ENCODE measurements around the gene TMEM186. TPM values are rescaled to one million over a fixed set of nuclear protein-coding genes. Genes with fewer than 3 reads are reported as not detected.

TMEM186 gene
- total and polyA plus RNA-seq, 2 of the 8 experiments (the other 6 are each of a cell fraction or from before 2014, with no cell fraction given) = 13.1 TPM

DNA sequence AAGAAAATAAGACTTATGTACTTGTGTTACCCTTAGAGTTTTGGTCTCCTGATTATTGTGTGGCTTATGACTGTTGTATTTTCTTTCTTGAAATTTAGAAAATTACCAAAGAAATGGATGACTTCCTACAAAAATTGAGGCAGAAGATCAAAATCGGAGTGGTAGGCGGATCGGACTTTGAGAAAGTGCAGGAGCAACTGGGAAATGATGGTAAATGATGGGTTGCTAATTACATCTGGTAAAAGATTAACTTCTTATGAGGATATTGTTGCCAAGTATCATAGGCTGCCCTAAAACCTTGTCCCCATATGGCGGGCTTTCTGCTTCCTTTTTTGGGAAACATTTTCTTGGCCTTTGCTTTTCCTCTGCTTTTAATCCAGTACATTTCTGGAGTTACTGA lies 4.3 kb upstream of the TMEM186 start:
- H3K9ac ChIP-seq (replicated peaks in 1 of 4; ENCODE audit: extremely low read depth in 1 of 4, low read depth in 3 of 4, low read length in 3 of 4) = no peak overlapping the region
- peaks cover 2% of the 10 kb centered on the region; the same call in 1 of the 2 replicates for H3K79me1 ChIP-seq (ENCODE audit: low read depth, low read length)
- FAIRE-seq = no peak
- H4K91ac ChIP-seq (replicated peaks; ENCODE audit: insufficient read length, low read length) = no peak overlapping the region
- CTCF ChIA-PET (ENCODE audit: partially characterized antibody) = interaction anchor here (1.0 to 2.0 kb wide), 3 partner anchors 9 to 64 kb away, joined by 3 to 6 read pairs (median 3); no protein-coding TSS in a partner anchor
- H3K36me3 ChIP-seq (ENCODE audit: control insufficient read depth in 2 of 4, insufficient read depth in 4 of 4, low read length in 3 of 4) = peaks cover 16 to 47% (median 38%) of the 10 kb centered on the region in 4 experiments
- H3K56ac ChIP-seq (replicated peaks; ENCODE audit: insufficient read length, low read depth, low read length) = no peak overlapping the region
- no peak overlapping the region for H2AFZ ChIP-seq (ENCODE audit: low read length)
- H4K8ac ChIP-seq (ENCODE audit: extremely low read depth, insufficient read depth, low read length) = no peak overlapping the region
- no peaks in the 10 kb centered on the region for H3K27me3 ChIP-seq (replicated peaks in 1 of 4; ENCODE audit: control insufficient read depth in 3 of 4, extremely low read depth in 1 of 4, insufficient read depth in 3 of 4, low read length in 3 of 4)
- H3K23ac ChIP-seq (ENCODE audit: insufficient read length) = no peak overlapping the region
- H3K4ac ChIP-seq (replicated peaks; ENCODE audit: insufficient read length, low read depth, low read length) = no peak overlapping the region
- H2BK15ac ChIP-seq (ENCODE audit: low read length) = no peak overlapping the region
- H3K4me1 ChIP-seq (replicated peaks in 1 of 4; ENCODE audit: control insufficient read depth in 3 of 4, insufficient read depth in 4 of 4, low read length in 3 of 4) = peaks cover 0 to 7% (median 2%) of the 10 kb centered on the region in 4 experiments; a peak in 3 of 7 replicates
- H4K20me1 ChIP-seq (replicated peaks in 1 of 2; ENCODE audit: control insufficient read depth in 1 of 2, insufficient read depth in 2 of 2, low read length in 2 of 2) = peaks cover 2 to 5% of the 10 kb centered on the region in 2 experiments
- H3K14ac ChIP-seq (ENCODE audit: insufficient read length) = no peak overlapping the region
- no peak overlapping the region for H3K27ac ChIP-seq (ENCODE audit: low read depth, low read length)
- H3K79me2 ChIP-seq (ENCODE audit: control insufficient read depth in 1 of 2, insufficient read depth in 2 of 2, low read length in 2 of 2) = peaks cover 12 to 57% of the 10 kb centered on the region in 2 experiments
- no peak overlapping the region for H2BK20ac ChIP-seq (ENCODE audit: low read length)
- no peak overlapping the region for H2BK5ac ChIP-seq (ENCODE audit: low read depth, low read length)
- peaks cover 13% of the 10 kb centered on the region; the same call in 1 of the 2 replicates for H3K23me2 ChIP-seq (ENCODE audit: low read depth, low read length)
- POLR2A ChIA-PET (ENCODE audit: partially characterized antibody) = interaction anchor here (1.0 to 1.6 kb wide), 3 partner anchors 18 to 131 kb away, joined by 3 to 7 read pairs (median 3); no protein-coding TSS in a partner anchor
- no peak overlapping the region for H2BK120ac ChIP-seq (replicated peaks; ENCODE audit: low read depth, low read length)
- H4K5ac ChIP-seq (ENCODE audit: insufficient read length, low read depth, low read length) = no peak overlapping the region
- no peaks in the 10 kb centered on the region for H3K9me3 ChIP-seq (ENCODE audit: insufficient read depth in 2 of 2, low read depth in 1 of 2, low read length in 1 of 2)
- H2AK5ac ChIP-seq (ENCODE audit: low read depth, low read length) = no peak overlapping the region
- no peak overlapping the region for H3K4me3 ChIP-seq (ENCODE audit: extremely low read depth in 1 of 4, insufficient read depth in 2 of 4, low read depth in 3 of 4, low read length in 4 of 4)
- 96% methylated on average over 4 of the region's 4 CpGs; no CpG with 5 or more reads in 1 of the 2 experiments for WGBS, 2 experiments (ENCODE audit: extremely low coverage in 1 of 2, insufficient coverage in 1 of 2, insufficient read length in 1 of 2, insufficient replicate concordance in 2 of 2, low coverage in 1 of 2, low lambda C conversion rate in 2 of 2, missing lambda C conversion rate in 1 of 2)
- no peak overlapping the region for H3K4me2 ChIP-seq (ENCODE audit: insufficient read depth in 1 of 2, low read depth in 2 of 2, low read length in 2 of 2)
- no peak for DNase-seq (ENCODE audit: low read depth in 1 of 2, low spot score in 2 of 2)
- no peak overlapping the region for H2BK12ac ChIP-seq (ENCODE audit: low read depth, low read length)
- H3K18ac ChIP-seq (ENCODE audit: extremely low read depth, low read length) = no peak overlapping the region
- TF ChIP-seq, protein P1, sequence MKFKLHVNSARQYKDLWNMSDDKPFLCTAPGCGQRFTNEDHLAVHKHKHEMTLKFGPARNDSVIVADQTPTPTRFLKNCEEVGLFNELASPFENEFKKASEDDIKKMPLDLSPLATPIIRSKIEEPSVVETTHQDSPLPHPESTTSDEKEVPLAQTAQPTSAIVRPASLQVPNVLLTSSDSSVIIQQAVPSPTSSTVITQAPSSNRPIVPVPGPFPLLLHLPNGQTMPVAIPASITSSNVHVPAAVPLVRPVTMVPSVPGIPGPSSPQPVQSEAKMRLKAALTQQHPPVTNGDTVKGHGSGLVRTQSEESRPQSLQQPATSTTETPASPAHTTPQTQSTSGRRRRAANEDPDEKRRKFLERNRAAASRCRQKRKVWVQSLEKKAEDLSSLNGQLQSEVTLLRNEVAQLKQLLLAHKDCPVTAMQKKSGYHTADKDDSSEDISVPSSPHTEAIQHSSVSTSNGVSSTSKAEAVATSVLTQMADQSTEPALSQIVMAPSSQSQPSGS (IDR thresholded peaks at IDR 0.05; ENCODE audit: low read length) = no peak
- TF ChIP-seq PHF8 (conservative IDR thresholded peaks at IDR 0.05; ENCODE audit: low read depth, low read length) = no peak
- TF ChIP-seq YY1 (IDR thresholded peaks at IDR 0.05; ENCODE audit: low read depth, low read length) = no peak
- no peak for TF ChIP-seq SUZ12 (IDR thresholded peaks at IDR 0.05; ENCODE audit: low read length)
- no peak for TF ChIP-seq BRCA1 (IDR thresholded peaks at IDR 0.05; ENCODE audit: low read depth, low read length)
- TF ChIP-seq, protein P2, sequence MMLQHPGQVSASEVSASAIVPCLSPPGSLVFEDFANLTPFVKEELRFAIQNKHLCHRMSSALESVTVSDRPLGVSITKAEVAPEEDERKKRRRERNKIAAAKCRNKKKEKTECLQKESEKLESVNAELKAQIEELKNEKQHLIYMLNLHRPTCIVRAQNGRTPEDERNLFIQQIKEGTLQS (IDR thresholded peaks at IDR 0.05; ENCODE audit: insufficient read depth, low read depth, low read length) = no peak
- no peak for TF ChIP-seq SAP30 (IDR thresholded peaks at IDR 0.05; ENCODE audit: insufficient read depth, insufficient replicate concordance, low read length)
- TF ChIP-seq ASH2L (IDR thresholded peaks at IDR 0.05; ENCODE audit: low read length) = no peak
- TF ChIP-seq EZH2 (IDR thresholded peaks at IDR 0.05; ENCODE audit: low read depth, low read length, severe bottlenecking) = no peak
- TF ChIP-seq GTF2F1 (IDR thresholded peaks at IDR 0.05; ENCODE audit: borderline replicate concordance, low read depth, low read length) = no peak
- TF ChIP-seq EGR1 (IDR thresholded peaks at IDR 0.05; ENCODE audit: borderline replicate concordance, low read depth, low read length) = no peak

Measured in H1 (cell line).